GM23338 (cell line): ENCODE measurements around the gene HYAL2. TPM values are rescaled to one million over a fixed set of nuclear protein-coding genes. Genes with fewer than 3 reads are reported as not detected.

Source experiments
- ATAC-seq: fragments of 200-7000 bp; cut with Tn5 transposase; 3 replicates; pipeline ENCODE4 v1.9.1; 2020
- DNase-seq: peaks from one replicate; pipeline ENCODE4 v3.0.0-alpha.2; 2015; ENCODE audit warnings: low spot score
- H2AFZ ChIP-seq: fragments of 200-600 bp; sonication (generic); 2 replicates; pipeline ENCODE4 v1.8.0; 2016; ENCODE audit warnings: antibody characterized with exemption, mild to moderate bottlenecking, moderate library complexity
- H3F3A ChIP-seq: fragments of 200-600 bp; sonication (generic); replicated peaks from 2 replicates; pipeline ENCODE4 v1.8.0; 2017; ENCODE audit warnings: antibody characterized with exemption, mixed run types, low read depth
- H3K27ac ChIP-seq: fragments of 200-600 bp; sonication (generic); 2 replicates; pipeline ENCODE4 v1.6.1; 2016; ENCODE audit warnings: low read depth
- H3K27me3 ChIP-seq: fragments of 200-600 bp; sonication (generic); 2 replicates; pipeline ENCODE4 v1.8.0; 2016; ENCODE audit warnings: mild to moderate bottlenecking, mixed run types, moderate library complexity; ENCODE audit not compliant: insufficient read depth
- H3K36me3 ChIP-seq: fragments of 200-600 bp; sonication (generic); 2 replicates; pipeline ENCODE4 v1.8.0; 2016; ENCODE audit warnings: mild to moderate bottlenecking; ENCODE audit not compliant: insufficient read depth
- H3K4me1 ChIP-seq: fragments of 200-600 bp; sonication (generic); 2 replicates; pipeline ENCODE4 v1.8.0; 2016; ENCODE audit warnings: mild to moderate bottlenecking, moderate library complexity; ENCODE audit not compliant: insufficient read depth
- H3K4me2 ChIP-seq: fragments of 200-600 bp; sonication (generic); 2 replicates; pipeline ENCODE4 v1.7.1; 2017; ENCODE audit warnings: mixed run types
- H3K4me3 ChIP-seq: fragments of 200-600 bp; sonication (generic); 2 replicates; pipeline ENCODE4 v1.6.1; 2016; ENCODE audit warnings: mixed run types
- H3K79me2 ChIP-seq: fragments of 200-600 bp; sonication (generic); replicated peaks from 2 replicates; pipeline ENCODE4 v1.8.0; 2017; ENCODE audit warnings: mild to moderate bottlenecking; ENCODE audit not compliant: insufficient read depth
- H3K9me2 ChIP-seq: fragments of 200-600 bp; sonication (generic); 2 replicates; pipeline ENCODE4 v1.8.0; 2017; ENCODE audit not compliant: insufficient read depth
- H4K20me1 ChIP-seq: fragments of 200-600 bp; sonication (generic); replicated peaks from 2 replicates; pipeline ENCODE4 v1.8.0; 2017; ENCODE audit warnings: mild to moderate bottlenecking; ENCODE audit not compliant: insufficient read depth
- H3K27ac Mint-ChIP-seq: 2 replicates; pipeline ENCODE4 v1.8.0; 2020; ENCODE audit warnings: inconsistent platforms, mild to moderate bottlenecking, moderate library complexity, mixed read lengths
- H3K27me3 Mint-ChIP-seq: 3 replicates; pipeline ENCODE4 v1.8.0; 2022; ENCODE audit warnings: low read depth, mild to moderate bottlenecking, moderate library complexity, mixed read lengths, inconsistent platforms; ENCODE audit not compliant: insufficient read depth, poor library complexity
- H3K36me3 Mint-ChIP-seq: 3 replicates; pipeline ENCODE4 v1.8.0; 2021; ENCODE audit warnings: low read depth, mild to moderate bottlenecking, inconsistent platforms, moderate library complexity, mixed read lengths
- H3K4me1 Mint-ChIP-seq: 3 replicates; pipeline ENCODE4 v1.8.0; 2020; ENCODE audit warnings: mild to moderate bottlenecking, inconsistent platforms, mixed read lengths
- H3K4me3 Mint-ChIP-seq: 3 replicates; pipeline ENCODE4 v1.8.0; 2021; ENCODE audit warnings: moderate library complexity, mild to moderate bottlenecking, inconsistent platforms, mixed read lengths
- H3K9me3 Mint-ChIP-seq: 3 replicates; pipeline ENCODE4 v1.8.0; 2020; ENCODE audit warnings: moderate library complexity, mild to moderate bottlenecking, inconsistent platforms, mixed read lengths
- JUNB ChIP-seq: IDR thresholded peaks from one replicate; pipeline ENCODE4 v1.6.1; 2016; ENCODE audit warnings: antibody characterized with exemption; ENCODE audit not compliant: unreplicated experiment
- POLR2AphosphoS5 ChIP-seq: IDR thresholded peaks from 2 replicates; pipeline ENCODE4 v1.6.1; 2016; ENCODE audit warnings: antibody characterized with exemption, low read depth
- ZNF114 ChIP-seq: fragments of 250-450 bp; sonication (Bioruptor Pico); IDR thresholded peaks from 2 replicates; pipeline ENCODE4 v1.5.0; 2020; ENCODE audit warnings: mild to moderate bottlenecking, moderate library complexity
- polyA plus RNA-seq: library from polyadenylated mRNA; unstranded; fragments of >200 nt; fragmentation: Nextera tagmentation; extraction: Ambion mirVana; gene quantifications from 2 replicates; pipeline ENCODE4 v1.2.1, GENCODE V29; 2016
- total RNA-seq: library from RNA; depleted of rRNA; stranded (reverse); fragments of >200 nt; shearing (Covaris generic); gene quantifications from 2 replicates; pipeline ENCODE4 v1.2.3, GENCODE V29; 2014
- TF ChIP-seq, protein P1 (sequence below), 2 experiments: fragments of 200-600 bp in 1 of 2; sonication (generic) in 1 of 2; conservative IDR thresholded peaks; 2 replicates each; pipeline versions ENCODE4 v1.5.1 to v1.6.1; 2016 to 2017; ENCODE audit warnings: antibody characterized with exemption in 2 of 2, low read depth in 2 of 2, mild to moderate bottlenecking in 2 of 2, moderate library complexity in 1 of 2
- TF ChIP-seq, protein P2 (sequence below): fragments of 250-450 bp; sonication (Bioruptor Pico); IDR thresholded peaks from 2 replicates; pipeline ENCODE4 v1.5.0; 2020; ENCODE audit warnings: mild to moderate bottlenecking, moderate library complexity
- TF ChIP-seq, protein P3 (sequence below): IDR thresholded peaks from 2 replicates; pipeline ENCODE4 v1.6.1; 2016; ENCODE audit warnings: antibody characterized with exemption

HYAL2 gene
- total and polyA plus RNA-seq, 2 experiments from 2014 or later, result 28.9 to 74.3 TPM

DNA sequence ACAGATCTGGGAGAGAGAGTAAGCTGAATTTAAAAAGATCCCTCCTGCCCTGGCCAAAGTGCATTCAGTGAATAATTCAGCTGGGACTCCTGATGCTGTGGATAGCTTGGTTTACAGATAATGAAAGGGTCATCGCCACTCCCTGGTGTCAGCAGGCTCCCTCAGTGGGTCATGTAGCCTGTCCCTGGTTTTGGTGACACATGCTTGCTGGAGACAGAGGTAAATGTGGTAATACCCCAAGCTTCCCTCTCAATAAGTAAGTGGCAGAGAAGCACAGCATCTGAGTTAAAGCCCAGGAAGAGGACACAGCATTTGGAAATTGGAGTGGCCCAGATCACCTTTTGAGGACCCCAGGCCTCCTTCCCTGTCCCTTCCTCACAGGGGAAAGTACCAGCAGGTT is 34.9 kb upstream of the HYAL2 start:
- Mint-ChIP-seq H3K27ac (no peak overlapping the region), H3K9me3 (no peaks in the 10 kb centered on the region; the same call in 2 of the 3 replicates), H3K36me3 (peaks cover 8% of the 10 kb centered on the region), H3K4me1 (peaks cover 22% of the 10 kb centered on the region), H3K4me3 (peak overlapping the region; percentile 93), H3K27me3 (peaks cover 8% of the 10 kb centered on the region)
- H2AFZ ChIP-seq, result no peak overlapping the region
- H3K9me2 ChIP-seq, result no peaks in the 10 kb centered on the region
- H3K27me3 ChIP-seq, result peaks cover under 1% of the 10 kb centered on the region; the same call in 1 of the 2 replicates
- H3K4me1 ChIP-seq, result peaks cover 10% of the 10 kb centered on the region; the same call in 1 of the 2 replicates
- DNase-seq, result no peak
- peak overlapping the region; percentile 75 for H3K4me3 ChIP-seq
- no peaks in the 10 kb centered on the region for H3K36me3 ChIP-seq
- peaks cover 24% of the 10 kb centered on the region for H4K20me1 ChIP-seq
- no peak overlapping the region for H3K27ac ChIP-seq
- peaks cover 21% of the 10 kb centered on the region for H3K79me2 ChIP-seq
- TF ChIP-seq, protein P1, sequence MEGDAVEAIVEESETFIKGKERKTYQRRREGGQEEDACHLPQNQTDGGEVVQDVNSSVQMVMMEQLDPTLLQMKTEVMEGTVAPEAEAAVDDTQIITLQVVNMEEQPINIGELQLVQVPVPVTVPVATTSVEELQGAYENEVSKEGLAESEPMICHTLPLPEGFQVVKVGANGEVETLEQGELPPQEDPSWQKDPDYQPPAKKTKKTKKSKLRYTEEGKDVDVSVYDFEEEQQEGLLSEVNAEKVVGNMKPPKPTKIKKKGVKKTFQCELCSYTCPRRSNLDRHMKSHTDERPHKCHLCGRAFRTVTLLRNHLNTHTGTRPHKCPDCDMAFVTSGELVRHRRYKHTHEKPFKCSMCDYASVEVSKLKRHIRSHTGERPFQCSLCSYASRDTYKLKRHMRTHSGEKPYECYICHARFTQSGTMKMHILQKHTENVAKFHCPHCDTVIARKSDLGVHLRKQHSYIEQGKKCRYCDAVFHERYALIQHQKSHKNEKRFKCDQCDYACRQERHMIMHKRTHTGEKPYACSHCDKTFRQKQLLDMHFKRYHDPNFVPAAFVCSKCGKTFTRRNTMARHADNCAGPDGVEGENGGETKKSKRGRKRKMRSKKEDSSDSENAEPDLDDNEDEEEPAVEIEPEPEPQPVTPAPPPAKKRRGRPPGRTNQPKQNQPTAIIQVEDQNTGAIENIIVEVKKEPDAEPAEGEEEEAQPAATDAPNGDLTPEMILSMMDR (conservative IDR thresholded peaks at IDR 0.05; ENCODE audit: low read depth in 2 of 2), result no peak
- TF ChIP-seq, protein P2, sequence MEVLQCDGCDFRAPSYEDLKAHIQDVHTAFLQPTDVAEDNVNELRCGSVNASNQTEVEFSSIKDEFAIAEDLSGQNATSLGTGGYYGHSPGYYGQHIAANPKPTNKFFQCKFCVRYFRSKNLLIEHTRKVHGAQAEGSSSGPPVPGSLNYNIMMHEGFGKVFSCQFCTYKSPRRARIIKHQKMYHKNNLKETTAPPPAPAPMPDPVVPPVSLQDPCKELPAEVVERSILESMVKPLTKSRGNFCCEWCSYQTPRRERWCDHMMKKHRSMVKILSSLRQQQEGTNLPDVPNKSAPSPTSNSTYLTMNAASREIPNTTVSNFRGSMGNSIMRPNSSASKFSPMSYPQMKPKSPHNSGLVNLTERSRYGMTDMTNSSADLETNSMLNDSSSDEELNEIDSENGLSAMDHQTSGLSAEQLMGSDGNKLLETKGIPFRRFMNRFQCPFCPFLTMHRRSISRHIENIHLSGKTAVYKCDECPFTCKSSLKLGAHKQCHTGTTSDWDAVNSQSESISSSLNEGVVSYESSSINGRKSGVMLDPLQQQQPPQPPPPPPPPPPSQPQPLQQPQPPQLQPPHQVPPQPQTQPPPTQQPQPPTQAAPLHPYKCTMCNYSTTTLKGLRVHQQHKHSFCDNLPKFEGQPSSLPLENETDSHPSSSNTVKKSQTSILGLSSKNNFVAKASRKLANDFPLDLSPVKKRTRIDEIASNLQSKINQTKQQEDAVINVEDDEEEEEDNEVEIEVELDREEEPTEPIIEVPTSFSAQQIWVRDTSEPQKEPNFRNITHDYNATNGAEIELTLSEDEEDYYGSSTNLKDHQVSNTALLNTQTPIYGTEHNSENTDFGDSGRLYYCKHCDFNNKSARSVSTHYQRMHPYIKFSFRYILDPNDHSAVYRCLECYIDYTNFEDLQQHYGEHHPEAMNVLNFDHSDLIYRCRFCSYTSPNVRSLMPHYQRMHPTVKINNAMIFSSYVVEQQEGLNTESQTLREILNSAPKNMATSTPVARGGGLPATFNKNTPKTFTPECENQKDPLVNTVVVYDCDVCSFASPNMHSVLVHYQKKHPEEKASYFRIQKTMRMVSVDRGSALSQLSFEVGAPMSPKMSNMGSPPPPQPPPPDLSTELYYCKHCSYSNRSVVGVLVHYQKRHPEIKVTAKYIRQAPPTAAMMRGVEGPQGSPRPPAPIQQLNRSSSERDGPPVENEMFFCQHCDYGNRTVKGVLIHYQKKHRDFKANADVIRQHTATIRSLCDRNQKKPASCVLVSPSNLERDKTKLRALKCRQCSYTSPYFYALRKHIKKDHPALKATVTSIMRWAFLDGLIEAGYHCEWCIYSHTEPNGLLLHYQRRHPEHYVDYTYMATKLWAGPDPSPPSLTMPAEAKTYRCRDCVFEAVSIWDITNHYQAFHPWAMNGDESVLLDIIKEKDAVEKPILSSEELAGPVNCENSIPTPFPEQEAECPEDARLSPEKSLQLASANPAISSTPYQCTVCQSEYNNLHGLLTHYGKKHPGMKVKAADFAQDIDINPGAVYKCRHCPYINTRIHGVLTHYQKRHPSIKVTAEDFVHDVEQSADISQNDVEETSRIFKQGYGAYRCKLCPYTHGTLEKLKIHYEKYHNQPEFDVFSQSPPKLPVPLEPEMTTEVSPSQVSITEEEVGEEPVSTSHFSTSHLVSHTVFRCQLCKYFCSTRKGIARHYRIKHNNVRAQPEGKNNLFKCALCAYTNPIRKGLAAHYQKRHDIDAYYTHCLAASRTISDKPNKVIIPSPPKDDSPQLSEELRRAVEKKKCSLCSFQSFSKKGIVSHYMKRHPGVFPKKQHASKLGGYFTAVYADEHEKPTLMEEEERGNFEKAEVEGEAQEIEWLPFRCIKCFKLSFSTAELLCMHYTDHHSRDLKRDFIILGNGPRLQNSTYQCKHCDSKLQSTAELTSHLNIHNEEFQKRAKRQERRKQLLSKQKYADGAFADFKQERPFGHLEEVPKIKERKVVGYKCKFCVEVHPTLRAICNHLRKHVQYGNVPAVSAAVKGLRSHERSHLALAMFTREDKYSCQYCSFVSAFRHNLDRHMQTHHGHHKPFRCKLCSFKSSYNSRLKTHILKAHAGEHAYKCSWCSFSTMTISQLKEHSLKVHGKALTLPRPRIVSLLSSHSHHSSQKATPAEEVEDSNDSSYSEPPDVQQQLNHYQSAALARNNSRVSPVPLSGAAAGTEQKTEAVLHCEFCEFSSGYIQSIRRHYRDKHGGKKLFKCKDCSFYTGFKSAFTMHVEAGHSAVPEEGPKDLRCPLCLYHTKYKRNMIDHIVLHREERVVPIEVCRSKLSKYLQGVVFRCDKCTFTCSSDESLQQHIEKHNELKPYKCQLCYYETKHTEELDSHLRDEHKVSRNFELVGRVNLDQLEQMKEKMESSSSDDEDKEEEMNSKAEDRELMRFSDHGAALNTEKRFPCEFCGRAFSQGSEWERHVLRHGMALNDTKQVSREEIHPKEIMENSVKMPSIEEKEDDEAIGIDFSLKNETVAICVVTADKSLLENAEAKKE (CRISPR knock-in tag), result no peak
- no peak for TF ChIP-seq ZNF114 (CRISPR knock-in tag)
- no peak for TF ChIP-seq POLR2AphosphoS5
- TF ChIP-seq, protein P3, sequence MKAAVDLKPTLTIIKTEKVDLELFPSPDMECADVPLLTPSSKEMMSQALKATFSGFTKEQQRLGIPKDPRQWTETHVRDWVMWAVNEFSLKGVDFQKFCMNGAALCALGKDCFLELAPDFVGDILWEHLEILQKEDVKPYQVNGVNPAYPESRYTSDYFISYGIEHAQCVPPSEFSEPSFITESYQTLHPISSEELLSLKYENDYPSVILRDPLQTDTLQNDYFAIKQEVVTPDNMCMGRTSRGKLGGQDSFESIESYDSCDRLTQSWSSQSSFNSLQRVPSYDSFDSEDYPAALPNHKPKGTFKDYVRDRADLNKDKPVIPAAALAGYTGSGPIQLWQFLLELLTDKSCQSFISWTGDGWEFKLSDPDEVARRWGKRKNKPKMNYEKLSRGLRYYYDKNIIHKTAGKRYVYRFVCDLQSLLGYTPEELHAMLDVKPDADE, result no peak
- TF ChIP-seq JUNB, result no peak
- H3F3A ChIP-seq, result no peaks in the 10 kb centered on the region
- ATAC-seq, result no peak
- H3K4me2 ChIP-seq, result peak overlapping the region; percentile 92
